Natural killer cell (primary cell): ENCODE results near the gene ADAM19. TPM values are rescaled to one million over a fixed set of nuclear protein-coding genes. Genes with fewer than 3 reads are reported as not detected.

ENCODE experiments used
- ATAC-seq, 3 donors: fragments of 150-1000 bp in 2 of 3; fragments of 200-7000 bp in 1 of 3; cut with Tn5 transposase; 1 replicate in 1 of 3; 2 replicates in 2 of 3; pipeline ENCODE4 v1.10.0; 2021; ENCODE audit warnings: mild to moderate bottlenecking in 2 of 3, moderate library complexity in 2 of 3
- DNase-seq, 2 donors: peaks; one replicate each; pipeline versions ENCODE4 v3.0.0 to v3.0.0-alpha.2; 2013 to 2021; ENCODE audit warnings: mixed read lengths in 1 of 2
- H3K27ac ChIP-seq: one replicate; pipeline ENCODE4 v1.5.1; 2013; ENCODE audit warnings: mild to moderate bottlenecking, low read length
- H3K27me3 ChIP-seq: one replicate; pipeline ENCODE4 v1.6.1; 2013; ENCODE audit warnings: low read length; ENCODE audit not compliant: control insufficient read depth, insufficient read depth
- H3K36me3 ChIP-seq: one replicate; pipeline ENCODE4 v1.6.1; 2013; ENCODE audit warnings: low read length; ENCODE audit not compliant: control insufficient read depth, insufficient read depth
- H3K4me1 ChIP-seq: one replicate; pipeline ENCODE4 v1.6.1; 2013; ENCODE audit warnings: low read length; ENCODE audit not compliant: control insufficient read depth, insufficient read depth
- H3K4me3 ChIP-seq: one replicate; pipeline ENCODE4 v1.5.1; 2013; ENCODE audit warnings: low read length
- H3K9me3 ChIP-seq: one replicate; pipeline ENCODE4 v1.6.1; 2013; ENCODE audit warnings: low read length; ENCODE audit not compliant: control insufficient read depth, insufficient read depth
- H3K27ac Mint-ChIP-seq, 2 donors: one replicate each; pipeline ENCODE4 v1.8.0; 2022; ENCODE audit warnings: mild to moderate bottlenecking in 2 of 2, mixed read lengths in 2 of 2, moderate library complexity in 1 of 2
- H3K27me3 Mint-ChIP-seq, 2 donors: one replicate each; pipeline ENCODE4 v1.8.0; 2022; ENCODE audit warnings: low read depth in 2 of 2, mixed read lengths in 2 of 2
- H3K36me3 Mint-ChIP-seq: one replicate; pipeline ENCODE4 v1.8.0; 2022; ENCODE audit warnings: mixed read lengths
- H3K4me1 Mint-ChIP-seq, 2 donors: one replicate each; pipeline ENCODE4 v1.8.0; 2022; ENCODE audit warnings: mixed read lengths in 2 of 2
- H3K4me3 Mint-ChIP-seq: one replicate; pipeline ENCODE4 v1.8.0; 2022; ENCODE audit warnings: mild to moderate bottlenecking, moderate library complexity, mixed read lengths
- H3K9me3 Mint-ChIP-seq, 2 donors: one replicate each; pipeline ENCODE4 v1.8.0; 2022; ENCODE audit warnings: mixed read lengths in 2 of 2
- WGBS: methylation state at CpG from one replicate; pipeline ENCODE4 v1.1.7; 2013; ENCODE audit warnings: missing lambda C conversion rate; ENCODE audit not compliant: insufficient coverage; 5-methylcytosine and 5-hydroxymethylcytosine counted together
- intact Hi-C: fragments of 100-400 bp; cut with micrococcal nuclease; formaldehyde crosslinking; loops from one replicate; pipeline ENCODE4 v1.14.2; 2022
- total RNA-seq, 4 donors: library from RNA; stranded (reverse); fragments of 120-200 nt in 1 of 4; gene quantifications; one replicate each; pipeline versions ENCODE4 v1.2.3 to v1.2.4, GENCODE V29; 2013 to 2022
- TF ChIP-seq, protein P1 (sequence below): fragments of 200-600 bp; IDR thresholded peaks from one replicate; pipeline ENCODE4 v1.8.0; 2022; ENCODE audit warnings: antibody characterized with exemption

ADAM19 gene
- total RNA-seq, 3 donors from 2014 or later (not counting 1 experiment from before 2014, with no cell fraction given) = 1.2 to 28.0 (median 4.7) TPM

DNA sequence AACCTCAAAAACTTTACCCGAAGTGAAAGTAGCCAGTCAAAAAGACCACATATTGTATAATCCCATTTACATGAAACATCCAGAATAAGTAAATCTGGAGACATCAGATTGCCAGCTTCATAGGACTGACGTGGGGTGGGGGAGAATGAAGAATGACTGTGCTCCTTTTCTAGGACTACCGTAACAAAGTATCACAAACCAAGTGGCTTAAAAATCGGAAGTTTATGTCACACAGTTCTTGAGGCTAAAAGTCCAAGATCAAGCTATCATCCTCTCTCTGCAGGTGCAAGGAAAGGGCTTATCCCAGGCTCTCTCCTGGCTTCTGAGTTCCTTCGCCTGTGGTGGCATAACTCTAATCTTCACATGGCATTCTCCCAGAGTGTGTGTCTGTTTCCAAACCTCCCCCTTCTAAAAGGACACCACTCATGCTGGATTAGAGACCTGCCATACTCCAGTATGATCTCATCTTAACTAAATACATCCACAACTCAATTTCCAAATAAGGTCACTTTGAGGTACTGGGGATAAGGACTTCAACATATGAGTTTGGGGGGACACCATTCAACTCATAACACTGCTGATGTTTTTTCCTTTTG is 25.5 kb downstream of the ADAM19 start:
- intact Hi-C loops = no loop called here
- no peak overlapping the region for H3K4me3 Mint-ChIP-seq
- TF ChIP-seq, protein P1, sequence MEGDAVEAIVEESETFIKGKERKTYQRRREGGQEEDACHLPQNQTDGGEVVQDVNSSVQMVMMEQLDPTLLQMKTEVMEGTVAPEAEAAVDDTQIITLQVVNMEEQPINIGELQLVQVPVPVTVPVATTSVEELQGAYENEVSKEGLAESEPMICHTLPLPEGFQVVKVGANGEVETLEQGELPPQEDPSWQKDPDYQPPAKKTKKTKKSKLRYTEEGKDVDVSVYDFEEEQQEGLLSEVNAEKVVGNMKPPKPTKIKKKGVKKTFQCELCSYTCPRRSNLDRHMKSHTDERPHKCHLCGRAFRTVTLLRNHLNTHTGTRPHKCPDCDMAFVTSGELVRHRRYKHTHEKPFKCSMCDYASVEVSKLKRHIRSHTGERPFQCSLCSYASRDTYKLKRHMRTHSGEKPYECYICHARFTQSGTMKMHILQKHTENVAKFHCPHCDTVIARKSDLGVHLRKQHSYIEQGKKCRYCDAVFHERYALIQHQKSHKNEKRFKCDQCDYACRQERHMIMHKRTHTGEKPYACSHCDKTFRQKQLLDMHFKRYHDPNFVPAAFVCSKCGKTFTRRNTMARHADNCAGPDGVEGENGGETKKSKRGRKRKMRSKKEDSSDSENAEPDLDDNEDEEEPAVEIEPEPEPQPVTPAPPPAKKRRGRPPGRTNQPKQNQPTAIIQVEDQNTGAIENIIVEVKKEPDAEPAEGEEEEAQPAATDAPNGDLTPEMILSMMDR = no peak
- Histone ChIP-seq H3K27me3 (no peaks in the 10 kb centered on the region), H3K27ac (no peak overlapping the region), H3K36me3 (no peaks in the 10 kb centered on the region), H3K4me1 (peaks cover 22% of the 10 kb centered on the region), H3K4me3 (no peak overlapping the region), H3K9me3 (no peaks in the 10 kb centered on the region)
- ATAC-seq (no peak), DNase-seq (no peak)
- no peaks in the 10 kb centered on the region for H3K36me3 Mint-ChIP-seq
- no peaks in the 10 kb centered on the region for H3K9me3 Mint-ChIP-seq
- no peaks in the 10 kb centered on the region for H3K4me1 Mint-ChIP-seq
- H3K27ac Mint-ChIP-seq = no peak overlapping the region
- WGBS = 77% methylated on average over 4 of the region's 5 CpGs
- peaks cover 6 to 18% of the 10 kb centered on the region in 2 donors for H3K27me3 Mint-ChIP-seq

DNA sequence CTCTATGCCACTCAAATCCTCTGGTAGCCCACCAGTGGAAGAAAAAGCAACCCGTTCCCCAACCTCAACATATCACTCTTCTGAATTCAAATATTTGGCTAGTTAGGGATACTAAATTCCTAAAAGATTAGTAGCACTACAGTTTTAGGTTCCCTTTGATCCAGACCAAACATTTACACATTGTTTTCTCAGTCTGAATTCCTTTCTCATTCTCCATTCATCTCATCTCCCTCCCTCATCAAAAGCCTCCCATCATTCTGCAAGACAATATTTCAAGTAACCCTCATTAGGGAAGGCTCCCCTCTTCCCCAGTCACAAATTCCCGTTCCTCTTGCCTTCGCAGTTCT is 26.3 kb downstream of the ADAM19 start:
- H3K27me3 ChIP-seq = no peaks in the 10 kb centered on the region
- Mint-ChIP-seq H3K4me1 (peaks cover 0 to 5% of the 10 kb centered on the region in 2 donors), H3K9me3 (no peaks in the 10 kb centered on the region), H3K27ac (no peak overlapping the region), H3K27me3 (peaks cover 6 to 18% of the 10 kb centered on the region in 2 donors), H3K4me3 (no peak overlapping the region), H3K36me3 (no peaks in the 10 kb centered on the region)
- no peaks in the 10 kb centered on the region for H3K9me3 ChIP-seq
- H3K4me3 ChIP-seq = no peak overlapping the region
- intact Hi-C loops = no loop called here
- ATAC-seq (no peak), DNase-seq (no peak)
- no peak overlapping the region for H3K27ac ChIP-seq
- no peaks in the 10 kb centered on the region for H3K36me3 ChIP-seq
- H3K4me1 ChIP-seq = peaks cover 18% of the 10 kb centered on the region
- TF ChIP-seq, protein P1 = no peak
- WGBS = 60% methylated on average over 1 of the region's 3 CpGs

DNA sequence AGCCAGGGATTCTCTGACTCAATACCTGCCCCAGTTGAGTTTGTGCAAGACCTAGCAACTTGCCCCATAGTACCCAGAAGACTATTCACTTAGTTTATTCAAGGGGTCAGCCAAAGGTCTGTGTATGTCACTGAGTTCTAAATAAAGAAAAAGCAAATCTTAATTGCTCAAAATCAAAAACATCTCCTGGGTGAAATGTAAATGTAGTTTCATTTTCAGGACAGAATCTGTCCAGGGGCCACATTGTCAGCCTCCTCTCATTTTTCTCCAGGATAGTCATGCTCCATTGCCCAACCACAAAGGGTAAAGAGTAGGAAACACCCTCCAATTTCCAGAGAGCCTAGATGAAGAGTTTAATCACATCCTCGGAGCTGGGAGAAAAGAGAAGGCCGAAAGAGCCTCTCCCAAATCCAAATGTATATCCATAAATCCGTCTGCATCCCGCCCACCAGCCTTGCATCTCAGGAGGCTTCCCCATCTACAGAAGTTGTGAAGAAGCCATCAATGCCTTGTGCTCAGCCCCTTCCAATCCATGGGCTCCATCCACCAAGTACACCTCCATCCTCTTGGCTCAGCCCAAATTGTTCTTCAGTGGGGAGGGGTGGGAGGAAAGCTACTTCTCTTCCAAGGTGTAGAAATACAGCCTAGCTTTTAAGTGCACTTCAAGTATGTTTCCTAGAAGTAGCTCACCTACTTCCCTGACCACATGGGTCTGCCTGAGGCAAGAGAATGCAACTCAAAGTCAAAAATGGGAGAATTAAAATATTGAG is 26.9 kb downstream of the ADAM19 start:
- no peak overlapping the region for H3K4me3 ChIP-seq
- H3K36me3 Mint-ChIP-seq = no peaks in the 10 kb centered on the region
- H3K27ac Mint-ChIP-seq = no peak overlapping the region

More for the DNA sequence above, 26.9 kb downstream of the ADAM19 start:
- no peak for DNase-seq
- Histone ChIP-seq H3K27me3 (no peaks in the 10 kb centered on the region), H3K36me3 (no peaks in the 10 kb centered on the region), H3K27ac (no peak overlapping the region), H3K9me3 (no peaks in the 10 kb centered on the region), H3K4me1 (peaks cover 20% of the 10 kb centered on the region)
- intact Hi-C loops = no loop called here
- ATAC-seq = no peak
- Mint-ChIP-seq H3K4me1 (peaks cover 0 to 6% of the 10 kb centered on the region in 2 donors), H3K9me3 (no peaks in the 10 kb centered on the region), H3K4me3 (no peak overlapping the region), H3K27me3 (peaks cover 6 to 18% of the 10 kb centered on the region in 2 donors)
- TF ChIP-seq, protein P1 = no peak
- 95% methylated on average over 4 of the region's 4 CpGs for WGBS
